A673 (cell line): ENCODE measurements around the gene ELFN2.

Experiments used
- CTCF ChIP-seq: fragments of 300-800, 200-600 bp; sonication (generic); conservative IDR thresholded peaks from 2 replicates; pipeline ENCODE4 v1.5.1; 2017; ENCODE audit warnings: low read depth, mild to moderate bottlenecking, antibody characterized with exemption, low read length, moderate library complexity, mixed read lengths
- EZH2 ChIP-seq: fragments of 200-600 bp; sonication (generic); IDR thresholded peaks from 2 replicates; pipeline ENCODE4 v1.6.1; 2017; ENCODE audit warnings: borderline replicate concordance, low read depth, mild to moderate bottlenecking, mixed read lengths, antibody characterized with exemption, low read length; ENCODE audit not compliant: poor library complexity, severe bottlenecking

- TF ChIP-seq CTCF (no peak), EZH2 (no peak)
Measured at GRCh38 chr22:37365950-37366349, 61.3 kb downstream of the ELFN2 start.
